Erythroblast (primary cell): ENCODE data around the gene PAWR.

Experiments used
- GATA1 ChIP-seq: IDR thresholded peaks from 2 replicates; pipeline ENCODE4 v1.6.1; 2011; ENCODE audit warnings: low read depth, mild to moderate bottlenecking, control low read depth, low read length, moderate library complexity
- POLR2A ChIP-seq: IDR thresholded peaks from 2 replicates; pipeline ENCODE4 v1.6.1; 2011; ENCODE audit warnings: mild to moderate bottlenecking, low read length

DNA sequence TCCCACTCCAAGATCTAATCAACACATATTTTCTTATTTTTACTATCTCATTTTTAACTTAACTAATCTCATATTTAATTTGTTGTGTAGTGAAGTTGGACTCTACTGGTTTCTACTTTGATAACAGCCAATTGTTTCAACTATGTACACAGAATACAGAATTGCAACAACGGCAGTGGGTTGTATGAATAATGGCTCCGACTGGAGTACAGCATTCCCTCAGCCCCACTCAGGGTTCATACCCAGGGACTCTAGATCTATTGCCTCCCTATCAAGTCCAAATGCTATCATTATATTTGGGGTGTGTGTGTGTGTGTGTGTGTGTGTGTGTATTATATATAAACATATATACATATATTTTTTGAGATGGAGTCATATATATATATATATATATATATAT, 52.3 kb downstream of the PAWR start:
- TF ChIP-seq POLR2A: no peak
- no peak for TF ChIP-seq GATA1
